K562 (cell line): ENCODE results near the gene MAP3K12. TPM values are rescaled to one million over a fixed set of nuclear protein-coding genes. Genes with fewer than 3 reads are reported as not detected.

Experiments
- BRD9 ChIP-seq: fragments of 450-650 bp; IDR thresholded peaks from 2 replicates; pipeline ENCODE4 v1.6.1; 2018; ENCODE audit warnings: low read depth; ENCODE audit not compliant: partially characterized antibody
- EGR1 ChIP-seq: fragments of 450-650 bp; conservative IDR thresholded peaks from 2 replicates; pipeline ENCODE4 v1.6.1; 2017; ENCODE audit warnings: mild to moderate bottlenecking
- GATAD2A ChIP-seq: fragments of 450-650 bp; IDR thresholded peaks from 2 replicates; pipeline ENCODE4 v1.6.1; 2017
- GMEB1 ChIP-seq: fragments of 250-450 bp; sonication (Bioruptor Pico); IDR thresholded peaks from 2 replicates; pipeline ENCODE4 v1.4.0; 2020; ENCODE audit warnings: mild to moderate bottlenecking
- HIVEP1 ChIP-seq: fragments of 250-450 bp; sonication (Bioruptor Pico); IDR thresholded peaks from 2 replicates; pipeline ENCODE4 v1.4.0; 2020; ENCODE audit warnings: mild to moderate bottlenecking
- HMGXB4 ChIP-seq: sonication (generic); formaldehyde crosslinking; IDR thresholded peaks from 2 replicates; pipeline ENCODE4 v1.8.1; 2023; ENCODE audit warnings: mild to moderate bottlenecking, missing genetic modification reagents
- POLR2B ChIP-seq: fragments of 450-650 bp; IDR thresholded peaks from 2 replicates; pipeline ENCODE4 v1.6.1; 2018; ENCODE audit warnings: low read depth; ENCODE audit not compliant: partially characterized antibody
- PRMT5 ChIP-seq: sonication (generic); formaldehyde crosslinking; IDR thresholded peaks from 2 replicates; pipeline ENCODE4 v1.5.0; 2020; ENCODE audit warnings: missing genetic modification reagents
- RB1 ChIP-seq: fragments of 450-650 bp; IDR thresholded peaks from 2 replicates; pipeline ENCODE4 v1.6.1; 2017; ENCODE audit warnings: low read depth, mild to moderate bottlenecking
- STAG1 ChIP-seq: sonication (generic); formaldehyde crosslinking; IDR thresholded peaks from 2 replicates; pipeline ENCODE4 v1.5.0; 2020; ENCODE audit warnings: missing genetic modification reagents, borderline replicate concordance
- TAF1 ChIP-seq: IDR thresholded peaks from 2 replicates; pipeline ENCODE4 v1.6.1; 2011; ENCODE audit warnings: mild to moderate bottlenecking, low read length, moderate library complexity; ENCODE audit not compliant: insufficient read depth, control insufficient read depth, severe bottlenecking; ENCODE audit errors: extremely low read depth
- VEZF1 ChIP-seq: fragments of 200-800 bp; sonication (Bioruptor generic); IDR thresholded peaks from 2 replicates; pipeline ENCODE4 v1.6.1; 2017; ENCODE audit warnings: missing genetic modification characterization, missing compliant biosample characterization
- ZNF197 ChIP-seq: fragments of 200-800 bp; sonication (Bioruptor generic); IDR thresholded peaks from 2 replicates; pipeline ENCODE4 v1.6.1; 2016; ENCODE audit warnings: low read depth, missing genetic modification characterization, missing compliant biosample characterization
- ZNF263 ChIP-seq: sonication (generic); formaldehyde crosslinking; IDR thresholded peaks from 2 replicates; pipeline ENCODE4 v1.8.0; 2022; ENCODE audit warnings: mild to moderate bottlenecking, missing genetic modification reagents, borderline replicate concordance
- ZNF592 ChIP-seq: fragments of 450-650 bp; IDR thresholded peaks from 2 replicates; pipeline ENCODE4 v1.6.1; 2017; ENCODE audit warnings: antibody characterized with exemption, mild to moderate bottlenecking
- polyA plus RNA-seq, 8 experiments: library from polyadenylated mRNA; depleted of rRNA in 4 of 8; stranded (reverse) in 5 of 8; unstranded in 3 of 8; fragments of >200 nt; fragmentation: Nextera tagmentation in 2 of 8; fragmentation: Illumina TruSeq in 1 of 8; extraction: Ambion mirVana in 2 of 8; extraction: Trizol in 1 of 8; gene quantifications; 2 replicates each; pipeline versions ENCODE4 v1.2.1 to v1.2.3, GENCODE V29; 2011 to 2014; ENCODE audit warnings: inconsistent platforms in 1 of 8, missing spikeins in 1 of 8
- total RNA-seq, 7 experiments: library from RNA; depleted of rRNA in 6 of 7; stranded (reverse); fragments of >200 nt in 6 of 7; fragmentation: Illumina TruSeq in 2 of 7; extraction: Trizol in 2 of 7; gene quantifications; 2 replicates each; pipeline versions ENCODE4 v1.2.1 to v1.2.3, GENCODE V29; 2011 to 2021; ENCODE audit warnings: low replicate concordance in 1 of 7

The MAP3K12 gene
- total and polyA plus RNA-seq, 9 of the 15 experiments (the other 6 are each of a cell fraction or from before 2014, with no cell fraction given): 0.10 to 2.4 (median 1.6) TPM

GRCh38 chr12:53452159-53453077 is 46.8 kb downstream of the MAP3K12 start (continued):
- TF ChIP-seq ZNF592: peak; percentile 37; the same call in 1 of the 2 replicates
- TF ChIP-seq POLR2B: peak; percentile 11
- 0 out of 2 replicates have a peak, but pooled peaks have one; percentile 14 for TF ChIP-seq HIVEP1 (CRISPR knock-in tag)
- peak; percentile 66; the same call in 1 of the 2 replicates for TF ChIP-seq RB1
- peak; percentile 17; the same call in 1 of the 2 replicates for TF ChIP-seq STAG1 (CRISPR knock-in tag)
- TF ChIP-seq HMGXB4: peak; percentile 99
- peak; percentile 97 for TF ChIP-seq PRMT5 (CRISPR knock-in tag)
- TF ChIP-seq ZNF263 (CRISPR knock-in tag): peak; percentile 72; the same call in 1 of the 2 replicates
- TF ChIP-seq TAF1: peak; percentile 54
- TF ChIP-seq GATAD2A: 0 out of 2 replicates have a peak, but pooled peaks have one; percentile 15
- peak; percentile 45; the same call in 1 of the 2 replicates for TF ChIP-seq EGR1
- peak; percentile 99 for TF ChIP-seq VEZF1 (CRISPR knock-in tag)
- TF ChIP-seq GMEB1: peak; percentile 54; the same call in 1 of the 2 replicates
- TF ChIP-seq BRD9: peak; percentile 84
- TF ChIP-seq ZNF197 (CRISPR knock-in tag): peak; percentile 22; the same call in 1 of the 2 replicates
